Muscle layer of colon (tissue), 2 donors: ENCODE results near the gene C19orf47.
"Not testable (repeated sequence)": the region's sequence is repeated elsewhere in the genome, so short reads cannot be mapped to it uniquely, and the experiment has no call there.

Experiments
- H3K27ac ChIP-seq: one replicate; pipeline ENCODE4 v1.7.0; 2013; ENCODE audit warnings: low read depth, mild to moderate bottlenecking, low read length, moderate library complexity
- H3K27me3 ChIP-seq, 2 donors: one replicate each; pipeline ENCODE4 v1.7.0; 2013; ENCODE audit warnings: low read length in 2 of 2, mild to moderate bottlenecking in 2 of 2; ENCODE audit not compliant: insufficient read depth in 2 of 2, control insufficient read depth in 1 of 2
- H3K36me3 ChIP-seq: one replicate; pipeline ENCODE4 v1.7.0; 2013; ENCODE audit warnings: mild to moderate bottlenecking, low read length; ENCODE audit not compliant: insufficient read depth
- H3K4me1 ChIP-seq: one replicate; pipeline ENCODE4 v1.7.0; 2013; ENCODE audit warnings: mild to moderate bottlenecking, low read length; ENCODE audit not compliant: insufficient read depth
- H3K4me3 ChIP-seq, 2 donors: one replicate each; pipeline ENCODE4 v1.7.0; 2013; ENCODE audit warnings: low read length in 2 of 2, low read depth in 1 of 2, mild to moderate bottlenecking in 1 of 2, moderate library complexity in 1 of 2
- H3K9ac ChIP-seq: one replicate; pipeline ENCODE4 v1.7.0; 2013; ENCODE audit warnings: low read length
- H3K9me3 ChIP-seq: one replicate; pipeline ENCODE4 v1.7.0; 2013; ENCODE audit warnings: mild to moderate bottlenecking, low read length
- donor health status: abdominal sarcoma.
- donor health status: Adenocarcinoma of cecum.

The C19orf47 gene

GRCh38 chr19:40370997-40371801, 23.0 kb upstream of the C19orf47 start:
- peaks cover 66% of the 10 kb centered on the region for H3K36me3 ChIP-seq
- H3K4me3 ChIP-seq: no peak overlapping the region
- H3K27ac ChIP-seq: no peak overlapping the region
- peaks cover 1% of the 10 kb centered on the region for H3K4me1 ChIP-seq
- no peak overlapping the region for H3K9ac ChIP-seq
- H3K9me3 ChIP-seq: no peaks in the 10 kb centered on the region
- no peaks in the 10 kb centered on the region for H3K27me3 ChIP-seq

DNA sequence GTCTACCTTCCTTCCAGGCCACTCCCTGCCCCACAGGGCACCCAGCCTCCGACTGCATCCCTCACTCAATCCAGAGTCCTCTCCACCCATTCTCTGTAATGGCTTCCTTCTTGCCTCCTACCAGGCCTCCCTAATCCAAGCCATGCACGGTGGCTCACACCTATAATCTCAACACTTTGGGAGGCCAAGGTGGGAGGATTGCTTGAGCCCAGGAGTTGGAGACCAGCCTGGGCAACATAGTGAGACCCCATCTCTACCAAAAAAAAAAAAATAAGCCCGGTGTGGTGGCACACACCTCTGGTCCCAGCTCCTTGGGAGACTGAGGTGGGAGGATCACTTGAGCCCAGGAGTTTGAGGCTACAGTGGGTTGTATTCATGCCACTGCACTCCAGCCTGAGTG, 22.1 kb upstream of the C19orf47 start:
- H3K9me3 ChIP-seq, H3K27me3 ChIP-seq, H3K4me1 ChIP-seq, H3K9ac ChIP-seq, H3K4me3 ChIP-seq, H3K27ac ChIP-seq: not testable (repeated sequence)
- peaks cover 66% of the 10 kb centered on the region for H3K36me3 ChIP-seq

GRCh38 chr19:40369797-40370196, 21.6 kb upstream of the C19orf47 start:
- no peaks in the 10 kb centered on the region for H3K27me3 ChIP-seq
- H3K4me3 ChIP-seq: no peak overlapping the region
- no peak overlapping the region for H3K27ac ChIP-seq
- no peaks in the 10 kb centered on the region for H3K9me3 ChIP-seq
- no peak overlapping the region for H3K9ac ChIP-seq
- H3K4me1 ChIP-seq: peaks cover 6% of the 10 kb centered on the region
- H3K36me3 ChIP-seq: peaks cover 64% of the 10 kb centered on the region

DNA sequence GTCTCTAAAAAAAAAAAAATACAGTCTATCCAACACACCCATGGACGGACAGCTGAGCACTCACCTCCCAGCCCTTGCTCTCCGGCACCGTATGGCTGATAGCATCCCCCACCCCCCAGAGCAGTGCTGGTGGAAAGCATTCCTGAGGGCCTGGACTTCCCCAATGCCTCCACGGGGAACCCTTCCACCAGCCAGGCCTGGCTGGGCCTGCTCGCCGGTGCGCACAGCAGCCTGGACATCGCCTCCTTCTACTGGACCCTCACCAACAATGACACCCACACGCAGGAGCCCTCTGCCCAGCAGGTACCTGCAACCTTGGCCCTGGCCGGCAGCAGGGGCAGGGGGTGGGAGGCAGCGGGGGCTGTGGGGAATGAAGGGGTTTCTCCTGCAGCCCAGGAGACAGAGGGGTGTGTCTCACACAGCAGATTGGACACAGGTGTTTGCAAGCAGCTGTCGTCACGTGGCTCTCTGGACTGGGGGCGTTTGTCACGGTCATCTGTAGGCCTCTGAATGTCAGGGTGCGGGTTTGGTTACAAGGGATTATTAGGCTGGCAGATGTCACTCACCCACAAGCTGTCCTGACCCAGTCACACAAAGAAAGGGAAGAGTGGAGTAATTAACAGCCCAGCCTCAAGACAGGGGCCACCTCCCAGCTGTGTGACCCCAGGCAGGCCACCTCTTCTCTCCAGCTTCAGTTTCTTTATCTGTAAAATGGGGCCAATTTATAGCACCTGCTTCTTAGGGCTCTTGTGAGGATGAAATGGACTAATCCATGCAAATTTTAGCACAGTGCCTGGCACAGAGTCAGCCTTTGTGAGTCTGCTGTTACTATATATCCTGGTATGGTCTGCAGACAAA, 19.6 kb upstream of the C19orf47 start:
- Histone ChIP-seq H3K9ac (no peak overlapping the region), H3K4me3 (no peak overlapping the region), H3K27ac (no peak overlapping the region), H3K27me3 (no peaks in the 10 kb centered on the region), H3K4me1 (peaks cover 6% of the 10 kb centered on the region), H3K9me3 (no peaks in the 10 kb centered on the region), H3K36me3 (peaks cover 48% of the 10 kb centered on the region)

GRCh38 chr19:40366697-40367561, 18.7 kb upstream of the C19orf47 start:
- H3K9ac ChIP-seq: no peak overlapping the region
- H3K36me3 ChIP-seq: peaks cover 41% of the 10 kb centered on the region
- no peak overlapping the region for H3K4me3 ChIP-seq
- H3K27ac ChIP-seq: no peak overlapping the region
- H3K4me1 ChIP-seq: peaks cover 6% of the 10 kb centered on the region
- no peaks in the 10 kb centered on the region for H3K9me3 ChIP-seq
- no peaks in the 10 kb centered on the region for H3K27me3 ChIP-seq

GRCh38 chr19:40365613-40366401, 17.6 kb upstream of the C19orf47 start:
- H3K9ac ChIP-seq: no peak overlapping the region
- H3K27ac ChIP-seq: peak overlapping the region; percentile 59
- peaks cover 30% of the 10 kb centered on the region for H3K36me3 ChIP-seq
- H3K4me3 ChIP-seq: peak overlapping the region; percentile 31 to 45
- H3K27me3 ChIP-seq: no peaks in the 10 kb centered on the region
- no peaks in the 10 kb centered on the region for H3K9me3 ChIP-seq
- H3K4me1 ChIP-seq: peaks cover 6% of the 10 kb centered on the region

DNA sequence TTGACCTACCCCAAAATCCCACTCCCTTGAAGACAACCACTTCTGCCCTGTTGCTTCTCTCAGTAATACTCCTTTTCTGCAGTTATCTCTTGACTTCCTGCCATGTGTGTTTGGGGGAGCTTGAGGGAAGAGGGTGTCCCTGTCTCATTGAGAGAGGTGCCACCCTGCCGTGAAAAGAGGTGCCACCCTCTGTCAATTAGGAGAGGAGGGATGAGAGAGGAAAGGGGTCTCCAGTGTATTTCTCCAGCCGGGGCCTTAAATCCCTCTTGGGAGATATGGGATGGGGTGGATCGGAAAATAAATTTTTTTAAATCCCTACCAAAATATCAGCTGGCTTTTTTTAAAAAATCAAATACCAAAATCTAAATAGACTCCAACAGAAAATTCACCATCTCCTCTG, 16.8 kb upstream of the C19orf47 start:
- H3K4me1 ChIP-seq: peaks cover 6% of the 10 kb centered on the region

GRCh38 chr19:40363069-40363468, 14.9 kb upstream of the C19orf47 start:
- Histone ChIP-seq H3K9me3 (no peaks in the 10 kb centered on the region), H3K4me1 (peaks cover 6% of the 10 kb centered on the region), H3K27me3 (no peaks in the 10 kb centered on the region), H3K9ac (no peak overlapping the region), H3K27ac (no peak overlapping the region), H3K4me3 (no peak overlapping the region), H3K36me3 (peaks cover 18% of the 10 kb centered on the region)

More for the DNA sequence above, 16.8 kb upstream of the C19orf47 start:
- Histone ChIP-seq H3K9ac (no peak overlapping the region), H3K9me3 (no peaks in the 10 kb centered on the region), H3K4me3 (peak overlapping the region in 1 of 2 donors; percentile 31), H3K27ac (peak overlapping the region; percentile 59), H3K27me3 (no peaks in the 10 kb centered on the region), H3K36me3 (peaks cover 25% of the 10 kb centered on the region)

DNA sequence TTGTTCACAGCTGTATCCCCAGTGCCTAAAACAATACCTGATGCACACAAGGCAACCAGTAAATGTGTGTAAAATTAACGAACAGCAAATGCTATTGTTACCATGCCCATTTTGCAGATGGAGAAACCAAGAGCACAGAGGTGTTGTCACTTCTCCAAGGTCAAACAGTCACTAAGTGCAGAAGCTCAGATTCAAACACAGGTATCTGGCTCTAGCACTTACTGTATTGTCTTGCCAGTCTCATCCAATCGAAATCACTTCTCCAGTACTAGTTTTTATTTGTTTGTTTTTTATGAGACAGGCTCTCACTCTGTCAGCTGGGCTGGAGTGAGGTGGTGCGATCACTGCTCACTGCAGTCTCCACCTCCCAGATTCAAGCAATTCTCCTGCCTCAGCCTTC, 14.0 kb upstream of the C19orf47 start:
- Histone ChIP-seq H3K4me3 (no peak overlapping the region), H3K27me3 (no peaks in the 10 kb centered on the region), H3K9me3 (no peaks in the 10 kb centered on the region), H3K4me1 (peaks cover 6% of the 10 kb centered on the region), H3K9ac (no peak overlapping the region), H3K36me3 (peaks cover 9% of the 10 kb centered on the region), H3K27ac (no peak overlapping the region)

DNA sequence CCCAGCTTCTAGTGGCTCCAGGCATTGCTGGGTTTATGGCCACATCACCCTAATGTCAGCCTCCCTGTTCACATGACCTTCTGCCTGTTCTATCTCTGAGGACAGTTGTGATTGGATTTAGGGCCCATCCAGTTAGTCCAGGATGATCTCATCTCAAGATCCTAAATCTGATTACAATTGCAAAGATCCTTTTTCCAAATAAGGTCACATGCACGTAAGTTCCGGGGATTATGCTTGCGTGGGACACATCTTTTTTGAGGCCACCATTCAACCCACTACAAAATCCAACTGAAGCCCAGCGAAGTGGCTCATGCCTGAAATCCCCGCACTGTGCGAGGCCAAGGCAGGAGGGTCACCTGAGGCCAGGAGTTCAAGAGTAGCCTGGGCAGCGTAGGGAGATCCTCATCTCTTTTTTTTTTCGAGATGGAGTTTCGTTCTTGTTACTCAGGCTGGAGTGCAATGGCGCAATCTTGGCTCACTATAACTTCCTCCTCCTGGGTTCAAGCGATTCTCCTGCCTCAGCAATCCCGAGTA, 12.6 kb upstream of the C19orf47 start:
- Histone ChIP-seq H3K27ac (no peak overlapping the region), H3K9ac (no peak overlapping the region), H3K4me1 (peaks cover under 1% of the 10 kb centered on the region), H3K9me3 (no peaks in the 10 kb centered on the region), H3K4me3 (no peak overlapping the region), H3K36me3 (no peaks in the 10 kb centered on the region), H3K27me3 (no peaks in the 10 kb centered on the region)
